Activated CD4-positive, alpha-beta memory T cell treated with anti-CD3 and anti-CD28 coated beads for 36 hours (primary cell): ENCODE measurements around the gene CHAF1A. TPM values are rescaled to one million over a fixed set of nuclear protein-coding genes. Genes with fewer than 3 reads are reported as not detected.

Source experiments
- CTCF ChIA-PET: fragments of 350-600 bp; sonication (Branson Sonifier 250); formaldehyde crosslinking; loops from one replicate; lab custom pipeline; 2021; ENCODE audit warnings: antibody characterized with exemption, inconsistent platforms; lab: Charles Lee
- POLR2A ChIA-PET: fragments of 350-600 bp; sonication (Branson Sonifier 250); formaldehyde crosslinking; loops from one replicate; lab custom pipeline; 2021; ENCODE audit warnings: antibody characterized with exemption; lab: Charles Lee
- DNase-seq: peaks from one replicate; pipeline ENCODE4 v3.0.0-alpha.2; 2020
- H3K27ac Mint-ChIP-seq: one replicate; pipeline ENCODE4 v1.8.0; 2021; ENCODE audit warnings: mixed read lengths
- H3K27me3 Mint-ChIP-seq: one replicate; pipeline ENCODE4 v1.8.0; 2021; ENCODE audit warnings: mixed read lengths
- H3K36me3 Mint-ChIP-seq: one replicate; pipeline ENCODE4 v1.8.0; 2021; ENCODE audit warnings: mixed read lengths
- H3K4me1 Mint-ChIP-seq: one replicate; pipeline ENCODE4 v1.8.0; 2021; ENCODE audit warnings: low read depth, mixed read lengths
- H3K4me3 Mint-ChIP-seq: one replicate; pipeline ENCODE4 v1.8.0; 2021; ENCODE audit warnings: mild to moderate bottlenecking, mixed read lengths
- H3K9me3 Mint-ChIP-seq: one replicate; pipeline ENCODE4 v1.8.0; 2021; ENCODE audit warnings: mixed read lengths
- intact Hi-C: fragments of 100-400 bp; cut with micrococcal nuclease; formaldehyde crosslinking; loops from one replicate; pipeline ENCODE4 v1.15.1; 2023
- total RNA-seq, 2 experiments: library from RNA; stranded (reverse); gene quantifications; one replicate each; pipeline ENCODE4 v1.2.3, GENCODE V29; 2021

Gene CHAF1A
- total RNA-seq, 2 experiments from 2014 or later = 61.6 to 63.5 TPM

DNA sequence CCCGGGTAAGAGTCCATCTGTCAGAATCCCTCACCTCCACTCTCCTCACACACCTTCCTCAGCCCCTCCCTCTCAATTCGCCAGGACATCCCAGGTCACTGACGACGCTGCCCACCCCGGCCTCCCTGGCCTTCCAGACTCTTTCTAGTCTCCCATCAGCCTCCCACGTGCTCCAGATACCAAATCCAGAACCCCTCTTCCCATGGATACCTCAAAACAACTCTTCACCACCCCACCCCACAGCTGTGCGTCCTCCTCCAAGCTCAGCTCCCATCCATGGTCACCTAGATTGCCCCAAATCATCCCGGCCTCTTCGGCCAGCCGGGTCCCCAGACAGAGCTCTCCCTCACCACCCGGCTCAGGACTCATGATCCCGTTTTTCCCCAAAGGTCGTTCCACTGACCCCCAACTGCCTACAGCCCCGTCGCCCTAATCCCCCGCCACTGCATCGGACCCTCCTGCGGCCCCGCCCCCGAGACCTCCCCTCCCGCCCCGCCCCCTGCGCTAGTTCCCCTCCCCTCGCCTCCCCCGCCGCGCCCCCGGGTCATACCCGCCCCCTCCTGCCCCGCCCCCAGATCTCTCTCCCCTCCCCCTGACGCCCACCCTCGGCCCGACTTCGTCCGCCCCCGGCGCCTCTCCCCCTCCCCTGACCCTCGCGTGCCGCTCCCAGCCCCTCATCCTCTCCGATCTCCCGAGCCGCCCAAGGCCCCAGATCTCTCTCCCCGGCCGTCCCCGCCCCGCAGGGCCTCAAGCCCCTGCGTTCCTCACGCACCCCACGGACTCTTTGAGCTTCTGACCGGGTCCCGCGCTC lies 54.6 kb downstream of the CHAF1A start:
- ChIA-PET POLR2A (interaction anchor here (1.1 to 2.5 kb wide), 2 partner anchors 14 to 208 kb away, joined by 3 to 14 read pairs; partner anchors contain the start of gene HDGFL2), CTCF (interaction anchor here (0.7 kb wide), 1 partner anchor 144 kb away, joined by 3 read pairs; no protein-coding TSS in a partner anchor)
- Mint-ChIP-seq H3K4me1 (peaks cover 19% of the 10 kb centered on the region), H3K9me3 (no peaks in the 10 kb centered on the region), H3K4me3 (peak overlapping the region; percentile 82), H3K27me3 (no peaks in the 10 kb centered on the region), H3K36me3 (peaks cover 4% of the 10 kb centered on the region), H3K27ac (peak overlapping the region; percentile 81)
- intact Hi-C loops = loop anchor here (1.0 kb wide), 2 partner anchors 14 to 57 kb away; partner anchors contain the start of gene SH3GL1
- peak; percentile 48 for DNase-seq

DNA sequence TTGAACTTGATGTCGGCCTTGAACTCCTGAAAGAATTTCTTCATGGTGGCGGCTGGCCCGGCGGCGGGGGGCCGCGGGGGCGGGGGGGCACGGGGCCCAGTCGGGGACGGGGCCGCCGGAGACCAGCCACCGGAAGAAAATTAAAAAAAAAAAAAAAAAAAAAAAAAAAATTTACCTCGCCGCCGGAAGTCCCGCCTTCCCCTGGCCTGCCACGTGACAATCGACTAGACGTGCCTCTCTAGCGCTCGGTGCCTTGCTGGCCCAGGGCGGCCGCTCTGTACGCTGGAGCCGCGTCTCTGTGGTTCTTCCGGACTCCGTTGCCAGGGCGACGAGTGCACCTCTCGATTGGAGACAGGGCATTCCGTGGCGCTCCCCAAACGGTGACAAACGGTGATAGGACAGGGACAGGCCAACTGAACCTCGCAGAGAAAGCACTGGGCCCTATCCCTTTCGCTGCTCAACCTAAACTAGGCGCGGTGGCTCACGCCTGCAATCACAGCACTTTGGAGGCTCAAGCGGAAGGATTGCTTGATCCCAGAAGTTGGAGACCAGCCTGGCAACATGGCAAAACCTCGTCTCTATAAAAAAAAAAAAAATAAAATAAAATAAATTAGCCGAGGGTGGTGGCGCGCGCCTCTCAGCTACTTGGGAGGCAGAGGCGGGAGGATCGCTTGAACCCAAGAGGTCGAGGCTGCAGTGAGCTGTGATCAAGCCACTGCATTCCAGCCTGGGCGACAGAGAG lies 55.4 kb downstream of the CHAF1A start, which contains the start of gene UBXN6:
TSS of gene UBXN6 (minus strand) at position 141 of the 742 bp plus-strand sequence. CDS start at position 44, 97 bp downstream.
- ChIA-PET CTCF (interaction anchor here (0.8 kb wide), 1 partner anchor 67 kb away, joined by 3 read pairs; no protein-coding TSS in a partner anchor), POLR2A (interaction anchor here (2.5 kb wide), 1 partner anchor 13 kb away, joined by 14 read pairs; the partner anchor contains the start of gene HDGFL2)
- peaks cover 19% of the 10 kb centered on the region for H3K4me1 Mint-ChIP-seq
- peak within 1 kb of the TSS; percentile 82 for H3K27ac Mint-ChIP-seq
- intact Hi-C loops = loop anchor here (1.0 kb wide), 2 partner anchors 13 to 58 kb away; partner anchors contain the start of gene SH3GL1
- H3K4me3 Mint-ChIP-seq = peak within 1 kb of the TSS; percentile 82
- peak; percentile 99 for DNase-seq
- H3K9me3 Mint-ChIP-seq = no peaks in the 10 kb centered on the region
- peaks cover 4% of the 10 kb centered on the region for H3K36me3 Mint-ChIP-seq
- no peaks in the 10 kb centered on the region for H3K27me3 Mint-ChIP-seq

DNA sequence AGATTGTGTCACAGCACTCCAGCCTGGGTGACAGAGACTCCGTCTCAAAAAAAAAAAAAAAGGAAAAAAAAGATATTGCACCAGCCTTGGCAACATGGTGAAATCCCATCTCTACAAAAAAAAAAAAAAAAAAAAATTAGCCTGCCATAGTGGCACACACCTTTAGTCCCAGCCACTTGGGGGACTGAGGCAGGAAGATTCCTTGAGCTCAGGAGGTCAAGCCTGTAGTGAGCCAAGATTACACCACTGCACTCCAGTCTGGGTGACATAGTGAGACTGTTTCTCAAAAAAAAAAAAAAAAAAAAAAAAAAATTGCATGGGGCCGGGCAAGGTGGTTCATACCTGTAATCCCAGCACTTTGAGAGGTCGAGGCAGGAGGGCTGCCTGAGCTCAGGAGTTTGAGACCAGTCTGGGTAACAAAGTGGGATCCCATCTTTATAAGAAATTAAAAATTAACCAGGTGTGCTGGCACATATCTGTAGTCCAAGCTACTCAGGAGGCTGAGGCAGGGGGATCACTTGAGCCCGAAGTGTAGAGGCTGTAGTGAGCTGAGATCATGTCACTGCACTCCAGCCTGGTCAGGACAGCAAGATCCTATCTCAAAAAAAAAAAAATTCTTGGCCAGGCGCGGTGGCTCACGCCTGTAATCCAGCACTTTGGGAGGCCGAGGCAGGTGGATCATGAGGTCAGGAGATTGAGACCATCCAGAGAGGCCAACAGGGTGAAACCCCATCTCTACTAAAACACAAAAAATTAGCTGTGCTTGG lies 62.6 kb downstream of the CHAF1A start:
- Mint-ChIP-seq H3K4me1 (no peaks in the 10 kb centered on the region), H3K27ac (no peak overlapping the region), H3K4me3 (no peak overlapping the region), H3K9me3 (no peaks in the 10 kb centered on the region), H3K36me3 (no peaks in the 10 kb centered on the region), H3K27me3 (no peaks in the 10 kb centered on the region)
- ChIA-PET POLR2A (interaction anchor here (0.6 kb wide), 1 partner anchor 111 kb away, joined by 3 read pairs; no protein-coding TSS in a partner anchor), CTCF (no interaction called here)
- intact Hi-C loops = no loop called here
- no peak for DNase-seq

DNA sequence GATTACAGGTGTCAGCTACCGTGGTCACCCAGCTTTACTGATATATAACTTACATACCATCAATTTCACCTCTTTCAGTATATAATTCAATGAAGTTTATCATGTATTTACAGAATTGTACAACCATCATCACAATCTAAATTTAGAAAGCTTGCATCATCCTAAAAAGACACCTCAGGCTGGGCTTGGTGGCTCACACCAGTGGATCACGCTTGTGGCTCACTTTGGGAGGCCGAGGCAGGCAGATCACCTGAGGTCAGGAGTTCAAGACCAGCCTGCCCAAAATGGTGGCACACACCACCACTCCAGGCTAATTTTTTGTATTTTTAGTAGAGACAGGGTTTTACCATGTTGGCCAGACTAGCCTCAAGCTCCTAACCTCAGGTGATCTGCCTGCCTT lies 65.4 kb downstream of the CHAF1A start:
- Mint-ChIP-seq H3K4me3 (no peak overlapping the region), H3K9me3 (no peaks in the 10 kb centered on the region), H3K4me1 (peaks cover 5% of the 10 kb centered on the region), H3K36me3 (no peaks in the 10 kb centered on the region), H3K27me3 (no peaks in the 10 kb centered on the region), H3K27ac (no peak overlapping the region)
- ChIA-PET CTCF (no interaction called here), POLR2A (no interaction called here)
- intact Hi-C loops = no loop called here
- DNase-seq = no peak

DNA sequence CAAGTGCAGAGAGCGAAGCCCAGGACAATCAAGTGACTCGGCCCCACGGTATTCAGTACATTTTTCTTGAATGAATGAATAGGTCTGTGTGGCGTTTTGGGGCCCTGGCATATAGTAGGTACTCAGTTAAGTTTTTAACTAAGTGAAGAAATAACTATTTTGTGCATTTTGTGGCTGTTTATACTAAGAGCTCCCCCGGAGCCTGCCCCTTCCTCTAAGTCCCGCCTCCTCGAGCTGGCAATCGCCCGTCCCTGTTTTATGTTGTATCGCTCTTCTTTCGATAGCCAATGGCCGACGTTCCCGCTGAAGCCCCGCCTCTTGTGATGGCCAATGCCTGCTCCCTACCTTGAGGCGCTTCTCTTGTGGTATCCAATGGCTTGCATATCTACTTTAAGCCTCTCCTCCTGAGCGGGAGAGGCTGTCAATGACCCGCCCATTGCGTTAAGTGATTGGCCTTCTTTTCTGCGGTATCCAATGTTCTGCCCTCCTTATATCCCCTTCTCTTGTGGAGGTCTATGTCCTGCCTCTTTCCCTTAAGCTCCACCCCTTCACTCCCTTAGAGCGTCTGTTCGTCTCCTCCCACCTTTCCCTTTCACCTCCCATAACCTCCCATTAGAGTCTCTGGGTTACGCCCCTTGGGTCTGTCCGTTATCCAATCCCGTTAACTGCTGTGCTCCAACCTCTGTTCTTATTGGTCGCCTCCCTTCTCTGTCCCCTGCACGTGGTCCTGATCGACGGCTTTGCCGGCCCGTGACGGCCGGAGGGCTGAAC lies 69.1 kb downstream of the CHAF1A start:
- no peaks in the 10 kb centered on the region for H3K9me3 Mint-ChIP-seq
- H3K4me1 Mint-ChIP-seq = peaks cover 21% of the 10 kb centered on the region
- peaks cover 2% of the 10 kb centered on the region for H3K36me3 Mint-ChIP-seq
- H3K27me3 Mint-ChIP-seq = no peaks in the 10 kb centered on the region
- ChIA-PET POLR2A (interaction anchor here (0.7 to 2.4 kb wide), 7 partner anchors 14 to 320 kb away, joined by 3 to 14 read pairs (median 6); partner anchors contain the start of genes FEM1A, MPND and UBXN6), CTCF (interaction anchor here (1.0 to 1.9 kb wide), 7 partner anchors 54 to 333 kb away, joined by 3 to 12 read pairs (median 4); partner anchors contain the start of genes CHAF1A, FEM1A and SH3GL1)
- H3K27ac Mint-ChIP-seq = no peak overlapping the region
- peak; percentile 99 for DNase-seq
- H3K4me3 Mint-ChIP-seq = no peak overlapping the region
- intact Hi-C loops = loop anchor here (1.0 to 5.0 kb wide), 9 partner anchors 14 to 484 kb away; partner anchors contain the start of genes CHAF1A, EEF2, FEM1A and MPND

DNA sequence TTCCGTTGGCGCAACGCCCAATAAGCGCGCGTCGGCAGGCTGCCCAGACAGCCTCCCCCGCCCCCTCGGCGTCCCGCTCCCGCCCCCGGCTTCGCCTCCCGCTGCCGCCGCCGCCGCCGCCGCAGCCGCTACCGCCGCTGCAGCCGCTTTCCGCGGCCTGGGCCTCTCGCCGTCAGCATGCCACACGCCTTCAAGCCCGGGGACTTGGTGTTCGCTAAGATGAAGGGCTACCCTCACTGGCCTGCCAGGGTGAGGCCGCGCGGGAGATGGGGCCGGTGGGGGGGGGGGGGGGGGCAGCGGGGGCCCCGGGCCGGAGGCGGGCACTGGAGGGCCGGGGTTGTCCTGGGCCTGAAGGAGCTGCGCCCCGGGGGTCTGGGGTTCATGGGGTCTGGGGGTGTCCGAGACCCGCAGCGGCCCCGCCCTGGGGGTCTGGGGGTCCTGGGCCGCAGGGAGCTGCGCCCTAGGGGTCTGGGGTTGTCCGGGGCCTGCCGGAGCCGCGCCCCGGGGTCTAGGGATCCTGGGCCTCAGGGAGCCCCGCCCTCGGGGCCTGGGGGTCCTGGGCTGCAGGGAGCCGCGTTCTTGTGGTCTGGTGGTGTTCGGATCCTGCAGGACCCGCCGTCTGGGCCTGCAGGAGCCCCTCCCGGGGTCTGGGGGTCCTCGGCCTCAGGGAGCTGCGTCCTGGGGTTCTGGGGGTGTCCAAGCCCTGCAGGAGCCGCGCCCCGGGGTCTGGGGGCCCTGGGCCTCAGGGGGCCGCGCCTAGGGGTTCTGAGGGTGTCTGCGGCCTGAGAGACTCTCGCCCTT lies 69.9 kb downstream of the CHAF1A start, which contains the start of gene HDGFL2:
TSS of gene HDGFL2 (plus strand) at position 124 of the 801 bp plus-strand sequence. CDS start at position 178, 54 bp downstream.
- CTCF ChIA-PET = interaction anchor here (1.0 to 1.9 kb wide), 4 partner anchors 72 to 332 kb away, joined by 3 to 12 read pairs (median 6); partner anchors contain the start of genes FEM1A and SH3GL1
- Mint-ChIP-seq H3K36me3 (peaks cover 7% of the 10 kb centered on the region), H3K27ac (no peak within 1 kb of the TSS), H3K4me1 (peaks cover 21% of the 10 kb centered on the region), H3K4me3 (peak within 1 kb of the TSS; percentile 73), H3K9me3 (no peaks in the 10 kb centered on the region), H3K27me3 (no peaks in the 10 kb centered on the region)
- no peak for DNase-seq
- intact Hi-C loops = loop anchor here (5.0 kb wide), 4 partner anchors 165 to 485 kb away; partner anchors contain the start of genes EEF2, FEM1A, MYDGF and TNFAIP8L1
- POLR2A ChIA-PET = interaction anchor here (1.9 to 2.4 kb wide), 2 partner anchors 15 to 129 kb away, joined by 6 to 14 read pairs; partner anchors contain the start of genes MPND and UBXN6

DNA sequence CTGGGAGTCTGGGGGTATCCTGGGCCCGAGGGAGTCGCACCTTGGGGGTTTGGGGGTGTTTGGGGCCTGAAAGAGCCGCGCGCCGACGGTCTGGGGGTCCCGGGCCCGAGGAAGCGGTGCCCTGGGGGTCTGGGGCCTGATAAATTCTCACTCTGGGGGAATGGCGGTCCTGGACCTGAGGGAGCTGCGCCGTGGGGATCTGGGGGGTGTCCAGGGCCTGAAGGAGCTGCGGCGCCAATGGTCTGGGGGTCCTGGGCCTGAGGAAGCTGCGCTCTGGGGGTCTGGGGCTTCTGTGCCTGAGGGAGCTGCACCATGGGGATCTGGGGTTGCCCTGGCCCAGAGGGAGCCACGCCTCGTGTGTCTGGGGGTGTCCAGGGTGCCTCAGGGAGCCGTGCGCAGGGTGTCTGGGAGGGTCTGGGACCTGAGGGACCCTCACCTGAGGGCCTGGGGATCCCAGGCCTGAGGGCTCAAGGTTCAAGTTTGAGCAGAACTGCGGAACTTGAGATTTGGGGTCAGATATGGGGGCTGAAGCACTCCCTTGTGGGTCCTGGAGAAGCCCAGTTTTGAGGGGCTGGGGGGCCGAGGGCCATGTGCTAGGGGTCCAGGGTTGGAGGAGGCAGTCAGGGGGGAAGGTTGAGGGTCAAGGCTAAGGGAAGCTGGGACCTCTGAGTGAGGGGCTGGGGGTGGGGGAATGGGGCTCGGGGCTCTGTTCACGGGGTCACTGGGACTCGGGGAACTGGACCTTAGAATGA lies 70.7 kb downstream of the CHAF1A start:
- H3K36me3 Mint-ChIP-seq = peaks cover 11% of the 10 kb centered on the region
- intact Hi-C loops = loop anchor here (5.0 kb wide), 4 partner anchors 164 to 486 kb away; partner anchors contain the start of genes EEF2, FEM1A, MYDGF and TNFAIP8L1
- DNase-seq = no peak
- peak overlapping the region; percentile 73 for H3K4me3 Mint-ChIP-seq
- ChIA-PET CTCF (no interaction called here), POLR2A (no interaction called here)
- H3K9me3 Mint-ChIP-seq = no peaks in the 10 kb centered on the region
- H3K27ac Mint-ChIP-seq = no peak overlapping the region
- H3K27me3 Mint-ChIP-seq = no peaks in the 10 kb centered on the region
- H3K4me1 Mint-ChIP-seq = peaks cover 21% of the 10 kb centered on the region

DNA sequence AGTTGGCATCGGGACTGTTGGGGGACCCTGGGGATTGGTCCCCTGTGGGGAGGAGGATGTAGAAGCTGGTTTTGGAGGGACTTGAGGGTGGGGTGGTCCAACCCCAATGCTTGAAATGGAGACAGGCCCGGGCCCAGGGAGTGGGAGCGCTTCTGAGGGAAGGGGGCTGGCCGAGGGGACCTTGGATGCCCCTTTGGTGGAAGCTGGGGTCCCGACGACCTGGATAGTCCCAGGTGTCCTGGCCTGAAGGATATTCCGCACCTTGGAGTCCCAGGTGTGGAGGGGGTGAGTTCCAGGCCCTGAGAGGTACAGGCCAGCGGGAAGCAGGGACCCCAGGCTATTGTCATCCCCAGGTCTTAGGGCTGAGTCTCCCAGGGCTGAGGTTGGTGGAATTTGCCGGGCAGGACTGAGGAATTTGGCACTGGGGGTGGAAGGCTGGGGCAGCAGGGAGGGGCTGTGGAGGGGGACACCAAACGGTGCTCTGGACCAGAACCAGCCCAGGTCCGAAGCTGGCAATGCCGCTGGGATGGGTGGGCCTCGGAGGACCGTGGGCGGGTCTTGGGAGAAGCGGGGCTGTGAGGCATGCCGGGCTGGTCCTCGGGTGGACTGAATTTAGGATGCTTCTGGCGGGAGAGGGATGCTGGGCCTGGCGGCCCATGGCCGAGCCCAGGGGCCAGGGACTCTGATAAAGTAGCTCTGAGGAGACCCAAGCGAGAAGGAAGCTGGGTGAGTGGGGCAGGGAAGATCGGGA lies 71.5 kb downstream of the CHAF1A start:
- ChIA-PET CTCF (no interaction called here), POLR2A (no interaction called here)
- Mint-ChIP-seq H3K27ac (peak overlapping the region; percentile 28), H3K36me3 (peaks cover 11% of the 10 kb centered on the region), H3K9me3 (no peaks in the 10 kb centered on the region), H3K4me1 (peaks cover 21% of the 10 kb centered on the region), H3K27me3 (no peaks in the 10 kb centered on the region), H3K4me3 (peak overlapping the region; percentile 40)
- no peak for DNase-seq
- intact Hi-C loops = loop anchor here (5.0 kb wide), 4 partner anchors 163 to 487 kb away; partner anchors contain the start of genes EEF2, FEM1A, MYDGF and TNFAIP8L1
